Bronchial epithelial cell (primary cell): ENCODE results near the gene NAPA. TPM values are rescaled to one million over a fixed set of nuclear protein-coding genes. Genes with fewer than 3 reads are reported as not detected.

Experiments used
- DNase-seq: peaks from one replicate; pipeline ENCODE4 v3.0.0-alpha.2; 2010; ENCODE audit warnings: low read depth
- FAIRE-seq: peaks from 2 replicates; lab custom pipeline; 2011; peaks lifted over from hg19 to GRCh38; lab: Jason Lieb, UNC
- H3K27me3 ChIP-seq: 2 replicates; pipeline ENCODE4 v1.5.1; 2011; ENCODE audit warnings: low read length; ENCODE audit not compliant: control insufficient read depth, insufficient read depth
- H3K36me3 ChIP-seq: 2 replicates; pipeline ENCODE4 v1.5.1; 2011; ENCODE audit warnings: low read length; ENCODE audit not compliant: control insufficient read depth, insufficient read depth
- H3K4me3 ChIP-seq: 2 replicates; pipeline ENCODE4 v1.5.1; 2011; ENCODE audit warnings: mild to moderate bottlenecking, low read depth, low read length, control low read depth
- total RNA-seq: library from RNA; depleted of rRNA; stranded (reverse); fragments of >200 nt; gene quantifications from 2 replicates; pipeline ENCODE4 v1.2.1, GENCODE V29; 2014
- TF ChIP-seq, protein P1 (sequence below): IDR thresholded peaks from 2 replicates; pipeline ENCODE4 v1.5.1; 2011; ENCODE audit warnings: mild to moderate bottlenecking, moderate library complexity, low read length, control low read depth, inconsistent platforms; ENCODE audit not compliant: insufficient read depth, severe bottlenecking

Gene NAPA
- total RNA-seq, 1 donor from 2014 or later = 33.2 TPM

DNA sequence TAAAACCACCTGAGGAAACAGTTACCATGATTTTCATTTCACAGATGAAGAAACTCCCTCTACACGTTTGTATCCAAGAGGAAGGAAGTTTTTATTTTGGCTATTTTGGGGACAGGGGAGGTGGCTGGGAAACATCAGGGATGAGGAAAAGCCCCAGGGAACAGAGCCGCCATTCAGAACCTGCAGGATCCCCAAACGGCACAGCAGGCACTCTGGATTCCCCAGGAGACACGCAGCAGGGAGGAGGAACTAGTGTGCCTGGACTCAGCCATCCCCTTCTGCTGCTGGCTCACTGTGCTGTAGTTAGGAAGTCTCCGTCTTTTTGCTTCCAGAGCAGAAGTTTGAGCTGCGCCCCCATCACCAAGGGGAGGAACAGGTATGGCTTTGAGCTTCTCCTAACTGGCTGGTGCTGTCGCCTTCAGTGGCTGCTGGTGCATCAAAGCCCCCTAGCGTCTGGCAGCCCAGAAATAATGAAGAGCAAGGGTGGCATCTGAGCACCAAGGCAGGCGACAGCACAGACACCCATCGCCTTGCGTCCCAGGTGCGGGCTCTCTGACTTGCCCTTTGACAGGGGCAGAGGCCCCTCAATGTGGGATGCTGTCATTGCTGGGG lies 4.2 kb downstream of the NAPA start:
- Histone ChIP-seq H3K4me3 (no peak overlapping the region), H3K27me3 (no peaks in the 10 kb centered on the region), H3K36me3 (peaks cover 3% of the 10 kb centered on the region)
- FAIRE-seq = peak; percentile 32
- TF ChIP-seq, protein P1, sequence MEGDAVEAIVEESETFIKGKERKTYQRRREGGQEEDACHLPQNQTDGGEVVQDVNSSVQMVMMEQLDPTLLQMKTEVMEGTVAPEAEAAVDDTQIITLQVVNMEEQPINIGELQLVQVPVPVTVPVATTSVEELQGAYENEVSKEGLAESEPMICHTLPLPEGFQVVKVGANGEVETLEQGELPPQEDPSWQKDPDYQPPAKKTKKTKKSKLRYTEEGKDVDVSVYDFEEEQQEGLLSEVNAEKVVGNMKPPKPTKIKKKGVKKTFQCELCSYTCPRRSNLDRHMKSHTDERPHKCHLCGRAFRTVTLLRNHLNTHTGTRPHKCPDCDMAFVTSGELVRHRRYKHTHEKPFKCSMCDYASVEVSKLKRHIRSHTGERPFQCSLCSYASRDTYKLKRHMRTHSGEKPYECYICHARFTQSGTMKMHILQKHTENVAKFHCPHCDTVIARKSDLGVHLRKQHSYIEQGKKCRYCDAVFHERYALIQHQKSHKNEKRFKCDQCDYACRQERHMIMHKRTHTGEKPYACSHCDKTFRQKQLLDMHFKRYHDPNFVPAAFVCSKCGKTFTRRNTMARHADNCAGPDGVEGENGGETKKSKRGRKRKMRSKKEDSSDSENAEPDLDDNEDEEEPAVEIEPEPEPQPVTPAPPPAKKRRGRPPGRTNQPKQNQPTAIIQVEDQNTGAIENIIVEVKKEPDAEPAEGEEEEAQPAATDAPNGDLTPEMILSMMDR = no peak
- DNase-seq = no peak

DNA sequence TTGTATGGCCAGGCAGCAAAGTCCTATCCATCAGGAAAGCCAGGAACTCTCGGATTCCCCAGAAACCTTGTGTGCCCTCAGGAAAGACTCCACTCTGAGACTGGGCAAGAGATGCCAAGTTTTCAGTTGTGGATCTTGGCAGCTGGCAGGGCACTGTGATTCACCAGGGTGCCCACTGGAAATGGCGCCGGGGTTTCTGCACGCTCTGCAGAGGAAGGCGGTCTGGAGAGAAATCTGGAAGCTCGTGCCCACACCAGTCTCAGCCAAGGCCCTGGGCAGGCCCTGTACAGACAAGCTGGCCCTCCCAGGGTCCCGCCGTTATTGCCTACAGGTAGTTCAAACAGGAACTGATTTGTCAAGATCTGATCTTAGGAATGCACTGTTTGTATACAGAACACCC lies 4.9 kb downstream of the NAPA start:
- FAIRE-seq (no peak), DNase-seq (peak; percentile 63)
- TF ChIP-seq, protein P1 = no peak
- peaks cover 5% of the 10 kb centered on the region for H3K36me3 ChIP-seq
- no peak overlapping the region for H3K4me3 ChIP-seq
- no peaks in the 10 kb centered on the region for H3K27me3 ChIP-seq

DNA sequence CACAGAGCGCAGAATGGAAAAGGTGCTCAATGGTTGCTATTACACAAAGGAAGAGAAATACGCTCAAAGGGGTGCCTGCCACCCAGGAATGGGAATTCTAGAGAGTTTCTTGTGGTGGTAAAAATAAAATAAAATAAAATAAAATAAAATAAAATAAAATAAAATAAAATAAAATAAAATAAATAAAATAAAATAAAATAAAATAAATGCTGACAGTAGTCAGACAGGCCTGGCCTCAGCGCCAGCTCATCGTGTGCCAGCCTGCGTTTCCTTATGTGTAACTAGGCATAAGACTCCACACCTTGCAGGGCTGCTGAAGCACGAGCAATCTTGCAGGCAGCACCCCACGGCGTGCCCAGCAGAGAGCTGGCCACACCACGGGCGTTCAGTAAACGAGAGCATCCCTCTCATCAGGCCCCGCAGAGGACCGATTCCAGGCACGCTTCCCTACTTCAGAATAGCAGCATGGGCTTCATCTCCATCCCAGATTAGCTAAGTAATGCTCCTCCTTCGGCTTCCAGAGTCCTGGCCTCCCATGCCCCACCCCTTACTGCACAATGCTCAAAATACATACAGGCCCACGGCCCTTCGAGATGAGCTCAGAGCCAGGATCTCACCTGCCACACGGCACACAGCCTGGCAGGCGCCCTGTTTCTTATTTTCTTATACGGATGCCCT lies 5.6 kb downstream of the NAPA start:
- H3K4me3 ChIP-seq = no peak overlapping the region
- DNase-seq = no peak
- TF ChIP-seq, protein P1 = no peak
- no peak for FAIRE-seq
- H3K36me3 ChIP-seq = peaks cover 5% of the 10 kb centered on the region
- no peaks in the 10 kb centered on the region for H3K27me3 ChIP-seq

DNA sequence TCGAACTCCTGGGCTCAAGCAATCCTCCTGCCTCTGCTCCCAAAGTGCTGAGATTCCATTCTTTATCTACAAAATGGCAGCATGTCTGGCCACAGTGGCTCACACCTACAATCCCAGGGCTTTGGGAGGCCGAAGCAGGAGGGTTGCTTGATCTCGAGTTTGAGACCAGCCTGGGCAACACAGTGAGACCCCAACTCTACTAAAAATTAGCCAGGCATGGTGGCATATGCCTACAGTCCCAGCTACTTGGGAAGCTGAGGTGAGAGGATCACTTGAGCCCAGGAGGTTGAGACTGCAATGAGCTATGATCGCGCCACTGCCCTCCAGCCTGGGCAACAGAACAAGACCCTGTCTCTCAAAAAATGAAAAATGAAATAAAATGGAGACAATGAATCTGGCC lies 6.1 kb downstream of the NAPA start:
- DNase-seq = no peak
- Histone ChIP-seq H3K27me3 (no peaks in the 10 kb centered on the region), H3K36me3 (peaks cover 5% of the 10 kb centered on the region), H3K4me3 (no peak overlapping the region)
- FAIRE-seq = no peak
- TF ChIP-seq, protein P1 = no peak

DNA sequence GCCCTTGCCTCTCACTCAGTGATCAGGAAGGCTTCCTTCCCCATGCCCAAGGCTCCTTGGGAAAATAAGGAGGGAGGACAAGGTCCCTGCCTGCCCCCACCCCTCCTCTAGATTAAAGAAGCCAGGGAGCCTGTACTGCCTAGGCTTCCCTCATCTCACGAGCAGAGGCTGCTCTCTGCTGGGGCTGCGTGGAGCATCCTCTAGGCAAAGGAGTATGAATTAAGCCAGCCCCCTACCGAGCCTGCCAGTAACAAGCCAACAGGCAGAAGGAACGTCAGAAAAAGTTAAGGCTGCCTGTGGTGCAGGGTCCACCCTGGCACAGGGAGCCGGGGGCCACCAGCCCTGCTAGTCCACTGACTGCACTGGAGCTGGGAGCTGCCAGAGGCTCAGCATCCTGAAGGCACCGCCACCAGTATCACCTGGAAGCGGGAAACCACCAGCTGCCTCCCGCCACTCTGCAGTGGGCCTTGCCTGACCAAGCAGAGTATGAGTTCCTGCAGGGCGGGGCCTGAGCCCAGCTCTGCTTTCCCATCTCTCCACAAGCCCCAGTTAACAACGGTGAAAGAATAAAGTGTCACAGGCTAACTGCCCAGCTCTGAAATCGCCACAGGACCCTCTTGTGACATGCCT lies 6.8 kb downstream of the NAPA start:
- H3K27me3 ChIP-seq = no peaks in the 10 kb centered on the region
- peaks cover 8% of the 10 kb centered on the region for H3K36me3 ChIP-seq
- no peak for DNase-seq
- H3K4me3 ChIP-seq = no peak overlapping the region
- no peak for FAIRE-seq
- TF ChIP-seq, protein P1 = no peak
